DOHH2 (cell line): ENCODE results near the gene RHOT1.
"Not testable (repeated sequence)": the region's sequence is repeated elsewhere in the genome, so short reads cannot be mapped to it uniquely, and the experiment has no call there.

Experiments
- H3F3A ChIP-seq: fragments of 200-600 bp; sonication (generic), shearing (Covaris generic); 2 replicates; pipeline ENCODE4 v1.6.0; 2016; ENCODE audit warnings: antibody characterized with exemption, mild to moderate bottlenecking; ENCODE audit not compliant: control insufficient read depth, insufficient read depth
- H3K27ac ChIP-seq: fragments of 200-600 bp; sonication (generic); 2 replicates; pipeline ENCODE4 v1.5.1; 2014; ENCODE audit warnings: low read depth, mild to moderate bottlenecking, low read length, moderate library complexity
- H3K27me3 ChIP-seq: fragments of 200-600 bp; sonication (generic); 2 replicates; pipeline ENCODE4 v1.6.1; 2014; ENCODE audit warnings: mild to moderate bottlenecking, low read length, mixed read lengths; ENCODE audit not compliant: control insufficient read depth
- H3K36me3 ChIP-seq: fragments of 200-600 bp; sonication (generic); 2 replicates; pipeline ENCODE4 v1.6.1; 2014; ENCODE audit warnings: mild to moderate bottlenecking, low read length, moderate library complexity, mixed read lengths; ENCODE audit not compliant: control insufficient read depth
- H3K4me1 ChIP-seq: fragments of 200-600 bp; sonication (generic); 2 replicates; pipeline ENCODE4 v1.6.1; 2014; ENCODE audit warnings: mild to moderate bottlenecking, low read length, mixed read lengths; ENCODE audit not compliant: control insufficient read depth
- H3K4me2 ChIP-seq: fragments of 200-600 bp; sonication (generic); 2 replicates; pipeline ENCODE4 v1.6.0; 2014; ENCODE audit warnings: mild to moderate bottlenecking, low read length, moderate library complexity
- H3K4me3 ChIP-seq: fragments of 200-600 bp; sonication (generic); 2 replicates; pipeline ENCODE4 v1.5.1; 2014; ENCODE audit warnings: mild to moderate bottlenecking, low read length, mixed read lengths
- H3K79me2 ChIP-seq: fragments of 200-600 bp; sonication (generic); 2 replicates; pipeline ENCODE4 v1.6.1; 2014; ENCODE audit warnings: mild to moderate bottlenecking, low read length, mixed read lengths; ENCODE audit not compliant: control insufficient read depth
- H3K9me2 ChIP-seq: fragments of 200-600 bp; sonication (generic); replicated peaks from 2 replicates; pipeline ENCODE4 v1.6.1; 2014; ENCODE audit warnings: mild to moderate bottlenecking, low read length, mixed read lengths; ENCODE audit not compliant: control insufficient read depth
- H3K9me3 ChIP-seq: fragments of 200-600 bp; sonication (generic); 2 replicates; pipeline ENCODE4 v1.6.1; 2014; ENCODE audit warnings: antibody characterized with exemption, low read length, mixed read lengths; ENCODE audit not compliant: control insufficient read depth, insufficient read depth
- H4K20me1 ChIP-seq: fragments of 200-600 bp; sonication (generic); 2 replicates; pipeline ENCODE4 v1.6.0; 2014; ENCODE audit warnings: low read depth, mild to moderate bottlenecking, antibody characterized with exemption, low read length, moderate library complexity; ENCODE audit not compliant: control insufficient read depth, insufficient read depth
- CTCF ChIP-seq: fragments of 200-600 bp; sonication (generic); IDR thresholded peaks from one replicate; pipeline ENCODE4 v1.5.1; 2014; ENCODE audit warnings: antibody characterized with exemption, mild to moderate bottlenecking, low read depth, low read length; ENCODE audit not compliant: poor library complexity, severe bottlenecking
- EZH2phosphoT487 ChIP-seq: fragments of 200-600 bp; sonication (generic); IDR thresholded peaks from 2 replicates; pipeline ENCODE4 v1.6.1; 2017; ENCODE audit warnings: borderline replicate concordance, mild to moderate bottlenecking, antibody characterized with exemption, low read length, moderate library complexity, mixed read lengths

Gene RHOT1

GRCh38 chr17:32136856-32137255, 5.4 kb upstream of the RHOT1 start:
- Histone ChIP-seq H3K79me2 (no peaks in the 10 kb centered on the region), H3K27me3 (no peaks in the 10 kb centered on the region), H3K36me3 (no peaks in the 10 kb centered on the region), H4K20me1 (no peaks in the 10 kb centered on the region), H3F3A (peaks cover 8% of the 10 kb centered on the region; the same call in 1 of the 2 replicates), H3K27ac (no peak overlapping the region), H3K9me3 (no peaks in the 10 kb centered on the region), H3K4me3 (no peak overlapping the region), H3K9me2 (no peaks in the 10 kb centered on the region), H3K4me2 (no peak overlapping the region), H3K4me1 (peaks cover 12% of the 10 kb centered on the region)
- TF ChIP-seq CTCF (no peak), EZH2phosphoT487 (no peak)

DNA sequence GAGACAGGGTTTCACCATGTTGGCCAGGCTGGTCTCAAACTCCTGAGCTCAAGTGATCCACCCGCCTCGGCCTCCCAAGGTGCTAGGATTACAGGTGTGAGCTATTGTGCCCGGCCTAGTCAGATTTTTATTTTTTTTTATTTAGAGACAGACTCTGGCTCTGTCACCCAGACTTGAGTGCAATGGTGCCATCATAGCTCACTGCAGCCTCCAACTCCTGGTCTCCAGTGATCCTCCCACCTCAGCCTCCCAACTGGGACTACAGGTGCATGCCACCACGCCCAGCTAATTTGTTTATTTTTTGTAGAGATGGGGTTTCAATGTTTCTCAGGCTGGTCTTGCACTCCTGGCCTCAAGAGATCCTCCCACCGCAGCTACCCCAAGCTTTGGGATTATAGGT, 2.8 kb upstream of the RHOT1 start:
- H3K27ac ChIP-seq: not testable (repeated sequence)
- H3K4me1 ChIP-seq: peaks cover 23% of the 10 kb centered on the region

DNA sequence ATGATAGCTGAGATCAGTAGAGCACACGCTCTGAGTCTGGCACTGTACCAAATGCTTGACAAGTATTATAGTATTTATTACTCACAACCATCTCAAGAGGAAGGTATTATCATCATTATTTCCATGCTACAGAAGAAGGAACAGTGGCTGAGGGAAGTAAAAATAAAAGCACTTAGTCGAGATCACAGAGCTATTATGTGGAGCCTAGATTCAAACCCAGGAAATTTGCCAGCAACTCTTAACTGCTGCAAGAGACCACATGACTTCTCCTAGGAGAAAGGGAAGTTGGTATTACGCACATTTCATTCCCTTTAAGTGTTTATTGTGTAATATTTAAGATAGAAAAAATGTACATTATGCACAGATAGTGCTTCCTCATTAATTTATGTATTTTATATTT, 1.0 kb upstream of the RHOT1 start:
- Histone ChIP-seq H4K20me1 (no peaks in the 10 kb centered on the region), H3K27ac (no peak overlapping the region)

More for the DNA sequence above, 2.8 kb upstream of the RHOT1 start:
- H3K27me3 ChIP-seq, H3K9me2 ChIP-seq, H3K4me3 ChIP-seq, H3F3A ChIP-seq, H3K4me2 ChIP-seq, H3K9me3 ChIP-seq, H3K36me3 ChIP-seq, H4K20me1 ChIP-seq: not testable (repeated sequence)
- H3K79me2 ChIP-seq: peaks cover 21% of the 10 kb centered on the region

DNA sequence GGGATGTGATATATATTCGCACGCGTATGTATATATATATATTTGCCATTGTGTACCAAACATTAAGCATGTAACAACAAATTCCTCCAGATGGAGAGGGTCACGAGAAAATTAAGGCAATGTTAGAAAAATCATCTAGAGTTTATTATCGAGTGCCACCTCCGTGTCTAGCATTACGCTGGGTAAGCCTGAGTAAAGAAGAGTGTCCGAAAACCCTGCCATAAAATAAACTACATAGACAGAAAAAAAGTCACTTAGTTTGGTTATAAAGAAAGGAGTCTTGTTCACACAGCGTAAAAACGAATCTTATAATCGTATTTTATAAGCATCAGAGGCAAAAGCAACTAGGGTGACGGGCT, 644 bp upstream of the RHOT1 start:
- Histone ChIP-seq H3K9me3 (no peaks in the 10 kb centered on the region), H3K4me1 (peaks cover 23% of the 10 kb centered on the region)

More for the DNA sequence above, 1.0 kb upstream of the RHOT1 start:
- Histone ChIP-seq H3K36me3 (peaks cover 9% of the 10 kb centered on the region; the same call in 1 of the 2 replicates), H3K4me3 (peak overlapping the region; percentile 98), H3K4me2 (peak overlapping the region; percentile 81), H3K4me1 (peaks cover 23% of the 10 kb centered on the region), H3K79me2 (peaks cover 36% of the 10 kb centered on the region), H3K9me3 (no peaks in the 10 kb centered on the region), H3K9me2 (no peaks in the 10 kb centered on the region), H3F3A (peaks cover 6% of the 10 kb centered on the region; the same call in 1 of the 2 replicates), H3K27me3 (no peaks in the 10 kb centered on the region)
- TF ChIP-seq EZH2phosphoT487: no peak
- no peak for TF ChIP-seq CTCF

More for the DNA sequence above, 644 bp upstream of the RHOT1 start:
- H3F3A ChIP-seq: peaks cover 6% of the 10 kb centered on the region; the same call in 1 of the 2 replicates
- H3K9me2 ChIP-seq: no peaks in the 10 kb centered on the region
- H3K79me2 ChIP-seq: peaks cover 36% of the 10 kb centered on the region
- H3K4me3 ChIP-seq: peak overlapping the region; percentile 98
- no peak for TF ChIP-seq CTCF
- TF ChIP-seq EZH2phosphoT487: no peak
- H3K36me3 ChIP-seq: peaks cover 9% of the 10 kb centered on the region; the same call in 1 of the 2 replicates
- H4K20me1 ChIP-seq: no peaks in the 10 kb centered on the region
- peak overlapping the region; percentile 81 for H3K4me2 ChIP-seq
- H3K27me3 ChIP-seq: no peaks in the 10 kb centered on the region
- peak overlapping the region; percentile 38 for H3K27ac ChIP-seq
